ENCODE data around the gene TNS2.

The TNS2 gene

DNA sequence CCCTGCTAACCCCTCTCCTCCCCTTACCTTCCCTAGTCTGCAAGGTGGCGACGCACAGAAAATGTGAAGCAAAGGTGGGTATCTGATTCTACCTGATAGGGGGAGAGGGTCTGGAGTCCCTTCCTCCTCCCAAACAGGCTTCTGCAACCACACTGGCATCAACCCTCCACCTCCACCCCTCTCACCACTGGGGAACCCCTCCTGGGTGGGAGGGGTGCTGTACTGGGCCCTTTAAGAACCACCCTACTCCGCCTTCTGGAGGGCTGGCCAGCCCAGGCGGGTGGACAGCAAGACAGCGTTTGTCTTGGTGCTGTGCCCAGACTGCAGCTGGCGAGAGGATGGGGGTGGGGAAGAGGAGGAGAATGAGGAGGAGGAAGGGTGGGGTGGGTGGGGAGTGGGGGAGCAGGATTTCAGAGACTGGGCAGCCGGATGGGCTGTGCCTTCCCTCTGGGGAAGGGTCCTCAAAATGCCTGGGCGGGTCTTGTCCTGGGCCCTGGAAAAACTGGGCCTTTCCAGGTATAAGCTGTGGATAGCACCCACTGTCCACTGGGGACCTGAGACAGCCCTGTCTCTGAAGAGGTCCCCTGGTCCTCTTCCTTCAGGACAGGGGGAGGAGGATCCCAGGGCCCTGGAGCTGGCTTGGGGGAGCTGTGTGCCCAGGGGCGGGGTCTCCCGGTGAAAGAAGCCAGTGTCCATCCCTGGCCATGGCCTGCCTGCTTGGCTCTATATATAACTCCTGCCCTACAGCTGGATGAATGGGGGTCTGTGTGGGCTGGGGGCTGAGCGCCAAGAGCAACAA, 2.8 kb downstream of the TNS2 start:
- Histone ChIP-seq H3K36me3 (ENCODE audit: control insufficient read depth in 1 of 2, insufficient read depth in 2 of 2, low read length in 2 of 2) (peaks cover 6 to 8% of the 10 kb centered on the region in 2 donors), H3K4me1 (ENCODE audit: control insufficient read depth in 1 of 2, insufficient read depth in 2 of 2, low read length in 2 of 2) (peaks cover 38 to 70% of the 10 kb centered on the region in 2 donors), H3K9me3 (ENCODE audit: control insufficient read depth in 1 of 2, low read length in 2 of 2) (no peaks in the 10 kb centered on the region), H3K4me3 (ENCODE audit: low read depth in 1 of 2, low read length in 2 of 2) (peak overlapping the region; percentile 54 to 70), H3K27me3 (ENCODE audit: low read depth, low read length) (no peaks in the 10 kb centered on the region), H3K27ac (ENCODE audit: low read length) (peak overlapping the region; percentile 95)

GRCh38 chr12:53053218-53054111, 3.6 kb downstream of the TNS2 start:
- Histone ChIP-seq H3K9me3 (ENCODE audit: control insufficient read depth in 1 of 2, low read length in 2 of 2) (no peaks in the 10 kb centered on the region), H3K4me1 (ENCODE audit: control insufficient read depth in 1 of 2, insufficient read depth in 2 of 2, low read length in 2 of 2) (peaks cover 36 to 62% of the 10 kb centered on the region in 2 donors), H3K36me3 (ENCODE audit: control insufficient read depth in 1 of 2, insufficient read depth in 2 of 2, low read length in 2 of 2) (peaks cover 11 to 13% of the 10 kb centered on the region in 2 donors), H3K27ac (ENCODE audit: low read length) (peak overlapping the region; percentile 92), H3K4me3 (ENCODE audit: low read depth in 1 of 2, low read length in 2 of 2) (peak overlapping the region; percentile 66 to 70), H3K27me3 (ENCODE audit: low read depth, low read length) (no peaks in the 10 kb centered on the region)

DNA sequence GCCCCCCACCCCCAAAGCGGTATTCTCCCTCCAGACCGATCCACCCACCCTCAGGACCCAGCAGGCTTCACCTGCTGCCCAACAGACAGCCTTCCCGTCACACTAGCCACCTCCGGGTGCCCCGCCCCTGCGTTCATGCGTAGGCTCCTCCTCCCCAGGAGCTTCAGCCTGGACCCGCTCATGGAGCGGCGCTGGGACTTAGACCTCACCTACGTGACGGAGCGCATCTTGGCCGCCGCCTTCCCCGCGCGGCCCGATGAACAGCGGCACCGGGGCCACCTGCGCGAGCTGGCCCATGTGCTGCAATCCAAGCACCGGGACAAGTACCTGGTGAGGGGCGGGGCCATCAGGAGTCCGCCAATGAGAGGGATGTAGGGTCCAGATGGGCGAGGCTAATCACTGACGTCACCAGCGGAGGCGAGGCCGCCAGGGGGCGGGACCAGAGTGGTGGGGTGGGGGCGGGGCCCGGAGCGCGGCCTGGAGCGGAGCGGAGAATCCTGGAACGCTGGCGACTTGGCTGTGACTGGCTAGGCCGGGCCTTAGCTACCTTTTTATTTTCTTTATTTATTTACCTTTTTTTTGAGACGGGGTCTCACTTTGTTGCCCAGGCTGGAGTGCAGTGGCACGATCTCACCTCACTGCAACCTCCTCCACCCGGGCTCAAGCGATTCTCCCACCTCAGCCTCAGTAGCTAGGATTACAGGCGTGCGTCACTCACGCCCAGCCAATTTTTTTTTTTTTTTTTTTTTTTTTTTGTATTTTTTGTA, 4.4 kb downstream of the TNS2 start:
- Histone ChIP-seq H3K27ac (ENCODE audit: low read length) (peak overlapping the region; percentile 92), H3K27me3 (ENCODE audit: low read depth, low read length) (no peaks in the 10 kb centered on the region), H3K9me3 (ENCODE audit: control insufficient read depth in 1 of 2, low read length in 2 of 2) (no peaks in the 10 kb centered on the region), H3K4me3 (ENCODE audit: low read depth in 1 of 2, low read length in 2 of 2) (peak overlapping the region; percentile 66 to 70), H3K4me1 (ENCODE audit: control insufficient read depth in 1 of 2, insufficient read depth in 2 of 2, low read length in 2 of 2) (peaks cover 28 to 55% of the 10 kb centered on the region in 2 donors), H3K36me3 (ENCODE audit: control insufficient read depth in 1 of 2, insufficient read depth in 2 of 2, low read length in 2 of 2) (peaks cover 13 to 16% of the 10 kb centered on the region in 2 donors)

GRCh38 chr12:53055471-53056266, 5.8 kb downstream of the TNS2 start:
- H3K27me3 ChIP-seq (ENCODE audit: low read depth, low read length): no peaks in the 10 kb centered on the region
- peaks cover 27 to 49% of the 10 kb centered on the region in 2 donors for H3K4me1 ChIP-seq (ENCODE audit: control insufficient read depth in 1 of 2, insufficient read depth in 2 of 2, low read length in 2 of 2)
- H3K9me3 ChIP-seq (ENCODE audit: control insufficient read depth in 1 of 2, low read length in 2 of 2): no peaks in the 10 kb centered on the region
- no peak overlapping the region for H3K4me3 ChIP-seq (ENCODE audit: low read depth in 1 of 2, low read length in 2 of 2)
- H3K27ac ChIP-seq (ENCODE audit: low read length): no peak overlapping the region
- H3K36me3 ChIP-seq (ENCODE audit: control insufficient read depth in 1 of 2, insufficient read depth in 2 of 2, low read length in 2 of 2): peaks cover 13 to 25% of the 10 kb centered on the region in 2 donors

- Histone ChIP-seq H3K27me3 (ENCODE audit: low read depth, low read length) (no peaks in the 10 kb centered on the region), H3K9me3 (ENCODE audit: control insufficient read depth in 1 of 2, low read length in 2 of 2) (no peaks in the 10 kb centered on the region), H3K4me3 (ENCODE audit: low read depth in 1 of 2, low read length in 2 of 2) (no peak overlapping the region), H3K36me3 (ENCODE audit: control insufficient read depth in 1 of 2, insufficient read depth in 2 of 2, low read length in 2 of 2) (peaks cover 13 to 25% of the 10 kb centered on the region in 2 donors), H3K4me1 (ENCODE audit: control insufficient read depth in 1 of 2, insufficient read depth in 2 of 2, low read length in 2 of 2) (peaks cover 26 to 49% of the 10 kb centered on the region in 2 donors), H3K27ac (ENCODE audit: low read length) (no peak overlapping the region)
These were observed 6.4 kb downstream of the TNS2 start for GRCh38 chr12:53056296-53056695.

DNA sequence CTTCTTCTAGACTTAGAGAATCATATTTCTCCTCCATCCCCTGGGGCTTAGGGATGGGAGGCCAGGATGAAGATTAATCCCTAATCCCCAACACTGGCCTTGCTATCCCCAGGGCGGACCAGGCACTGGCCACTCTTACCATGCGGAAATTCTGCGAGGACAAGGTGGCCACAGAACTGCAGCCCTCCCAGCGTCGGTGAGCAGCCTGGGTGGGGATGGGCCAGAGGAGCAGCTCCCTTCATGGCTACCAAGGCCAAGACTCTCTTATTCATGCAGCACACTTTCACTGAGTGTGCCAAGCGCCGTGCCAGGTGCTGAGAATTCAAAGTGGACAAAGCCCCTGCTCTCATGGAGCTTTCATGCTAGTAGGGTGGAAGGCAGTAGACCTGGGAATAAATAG, 7.0 kb downstream of the TNS2 start:
- no peak overlapping the region for H3K27ac ChIP-seq (ENCODE audit: low read length)

DNA sequence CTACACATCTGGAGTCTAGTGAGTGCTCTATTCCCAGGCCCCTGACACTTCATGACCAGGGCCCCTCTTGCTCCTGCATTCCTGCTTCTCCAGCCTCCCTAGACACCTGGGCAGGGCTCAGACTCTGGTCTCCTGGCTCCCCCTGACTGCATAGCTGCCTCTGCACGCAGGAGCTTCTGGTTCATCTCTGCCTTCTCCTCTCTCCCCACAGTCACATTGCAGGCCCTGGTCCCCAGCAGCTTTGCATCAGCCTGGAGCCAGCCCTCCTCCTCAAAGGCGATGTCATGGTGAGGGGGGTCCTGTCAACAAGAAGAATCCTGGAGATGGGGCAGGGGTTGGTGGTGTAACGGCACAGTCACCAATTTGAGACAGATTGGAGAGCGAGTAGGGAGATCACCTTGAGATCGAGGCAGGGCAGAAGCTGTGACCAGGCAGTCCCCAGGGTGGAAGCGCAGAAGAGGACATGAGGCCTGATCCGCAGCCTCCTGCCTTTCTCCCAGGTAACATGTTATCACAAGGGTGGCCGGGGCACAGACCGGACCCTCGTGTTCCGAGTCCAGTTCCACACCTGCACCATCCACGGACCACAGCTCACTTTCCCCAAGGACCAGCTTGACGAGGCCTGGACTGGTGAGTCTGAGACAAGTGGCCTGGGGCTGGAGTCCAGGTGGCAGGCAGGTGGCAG, 8.1 kb downstream of the TNS2 start:
- peaks cover 15 to 49% of the 10 kb centered on the region in 2 donors for H3K4me1 ChIP-seq (ENCODE audit: control insufficient read depth in 1 of 2, insufficient read depth in 2 of 2, low read length in 2 of 2)
- H3K27me3 ChIP-seq (ENCODE audit: low read depth, low read length): no peaks in the 10 kb centered on the region
- H3K36me3 ChIP-seq (ENCODE audit: control insufficient read depth in 1 of 2, insufficient read depth in 2 of 2, low read length in 2 of 2): peaks cover 20 to 28% of the 10 kb centered on the region in 2 donors
- no peak overlapping the region for H3K4me3 ChIP-seq (ENCODE audit: low read depth in 1 of 2, low read length in 2 of 2)
- H3K27ac ChIP-seq (ENCODE audit: low read length): no peak overlapping the region
- no peaks in the 10 kb centered on the region for H3K9me3 ChIP-seq (ENCODE audit: control insufficient read depth in 1 of 2, low read length in 2 of 2)

More for the DNA sequence above, 7.0 kb downstream of the TNS2 start:
- Histone ChIP-seq H3K4me3 (ENCODE audit: low read depth in 1 of 2, low read length in 2 of 2) (no peak overlapping the region), H3K4me1 (ENCODE audit: control insufficient read depth in 1 of 2, insufficient read depth in 2 of 2, low read length in 2 of 2) (peaks cover 22 to 49% of the 10 kb centered on the region in 2 donors), H3K9me3 (ENCODE audit: control insufficient read depth in 1 of 2, low read length in 2 of 2) (no peaks in the 10 kb centered on the region), H3K36me3 (ENCODE audit: control insufficient read depth in 1 of 2, insufficient read depth in 2 of 2, low read length in 2 of 2) (peaks cover 18 to 25% of the 10 kb centered on the region in 2 donors), H3K27me3 (ENCODE audit: low read depth, low read length) (no peaks in the 10 kb centered on the region)

- Histone ChIP-seq H3K36me3 (ENCODE audit: control insufficient read depth in 1 of 2, insufficient read depth in 2 of 2, low read length in 2 of 2) (peaks cover 25 to 33% of the 10 kb centered on the region in 2 donors), H3K9me3 (ENCODE audit: control insufficient read depth in 1 of 2, low read length in 2 of 2) (no peaks in the 10 kb centered on the region), H3K27me3 (ENCODE audit: low read depth, low read length) (no peaks in the 10 kb centered on the region), H3K4me3 (ENCODE audit: low read depth in 1 of 2, low read length in 2 of 2) (no peak overlapping the region), H3K4me1 (ENCODE audit: control insufficient read depth in 1 of 2, insufficient read depth in 2 of 2, low read length in 2 of 2) (peaks cover 6 to 49% of the 10 kb centered on the region in 2 donors), H3K27ac (ENCODE audit: low read length) (no peak overlapping the region)
These were observed 9.0 kb downstream of the TNS2 start for GRCh38 chr12:53058674-53059433.

DNA sequence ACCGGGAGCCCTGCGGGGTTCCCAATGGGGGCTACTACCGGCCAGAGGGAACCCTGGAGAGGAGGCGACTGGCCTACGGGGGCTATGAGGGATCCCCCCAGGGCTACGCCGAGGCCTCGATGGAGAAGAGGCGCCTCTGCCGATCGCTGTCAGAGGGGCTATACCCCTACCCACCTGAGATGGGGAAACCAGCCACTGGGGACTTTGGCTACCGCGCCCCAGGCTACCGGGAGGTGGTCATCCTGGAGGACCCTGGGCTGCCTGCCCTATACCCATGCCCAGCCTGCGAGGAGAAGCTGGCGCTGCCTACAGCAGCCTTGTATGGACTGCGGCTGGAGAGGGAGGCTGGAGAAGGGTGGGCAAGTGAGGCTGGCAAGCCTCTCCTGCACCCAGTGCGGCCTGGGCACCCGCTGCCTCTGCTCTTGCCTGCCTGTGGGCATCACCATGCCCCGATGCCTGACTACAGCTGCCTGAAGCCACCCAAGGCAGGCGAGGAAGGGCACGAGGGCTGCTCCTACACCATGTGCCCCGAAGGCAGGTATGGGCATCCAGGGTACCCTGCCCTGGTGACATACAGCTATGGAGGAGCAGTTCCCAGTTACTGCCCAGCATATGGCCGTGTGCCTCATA, 9.7 kb downstream of the TNS2 start:
- Histone ChIP-seq H3K9me3 (ENCODE audit: control insufficient read depth in 1 of 2, low read length in 2 of 2) (no peaks in the 10 kb centered on the region), H3K4me1 (ENCODE audit: control insufficient read depth in 1 of 2, insufficient read depth in 2 of 2, low read length in 2 of 2) (peaks cover 4 to 51% of the 10 kb centered on the region in 2 donors), H3K27ac (ENCODE audit: low read length) (no peak overlapping the region), H3K36me3 (ENCODE audit: control insufficient read depth in 1 of 2, insufficient read depth in 2 of 2, low read length in 2 of 2) (peaks cover 27 to 38% of the 10 kb centered on the region in 2 donors), H3K27me3 (ENCODE audit: low read depth, low read length) (no peaks in the 10 kb centered on the region), H3K4me3 (ENCODE audit: low read depth in 1 of 2, low read length in 2 of 2) (no peak overlapping the region)

Data from muscle layer of duodenum (tissue), 2 donors.